ENCODE results near the gene HS6ST2.
"Not testable (repeated sequence)": the region's sequence is repeated elsewhere in the genome, so short reads cannot be mapped to it uniquely, and the experiment has no call there.

The HS6ST2 gene

GRCh38 chrX:132924426-132924825 is 34.0 kb downstream of the HS6ST2 start:
- Histone ChIP-seq H3K27me3 (ENCODE audit: control insufficient read depth, insufficient read depth, low read length) (no peaks in the 10 kb centered on the region), H3K36me3 (ENCODE audit: control insufficient read depth, insufficient read depth, low read length) (no peaks in the 10 kb centered on the region), H3K9ac (ENCODE audit: low read length) (no peak overlapping the region), H3K4me1 (ENCODE audit: control insufficient read depth, insufficient read depth, low read length) (no peaks in the 10 kb centered on the region), H3K4me3 (ENCODE audit: low read length) (no peak overlapping the region), H3K9me3 (ENCODE audit: control insufficient read depth, low read length) (no peaks in the 10 kb centered on the region)

- Histone ChIP-seq H3K27me3 (ENCODE audit: control insufficient read depth, insufficient read depth, low read length) (no peaks in the 10 kb centered on the region), H3K9me3 (ENCODE audit: control insufficient read depth, low read length) (no peaks in the 10 kb centered on the region), H3K4me1 (ENCODE audit: control insufficient read depth, insufficient read depth, low read length) (no peaks in the 10 kb centered on the region), H3K36me3 (ENCODE audit: control insufficient read depth, insufficient read depth, low read length) (no peaks in the 10 kb centered on the region), H3K4me3 (ENCODE audit: low read length) (no peak overlapping the region), H3K9ac (ENCODE audit: low read length) (no peak overlapping the region)
These were observed 39.9 kb downstream of the HS6ST2 start for GRCh38 chrX:132918523-132918922.

- Histone ChIP-seq H3K9ac (ENCODE audit: low read length) (no peak overlapping the region), H3K4me1 (ENCODE audit: control insufficient read depth, insufficient read depth, low read length) (no peaks in the 10 kb centered on the region), H3K4me3 (ENCODE audit: low read length) (no peak overlapping the region), H3K27me3 (ENCODE audit: control insufficient read depth, insufficient read depth, low read length) (no peaks in the 10 kb centered on the region), H3K36me3 (ENCODE audit: control insufficient read depth, insufficient read depth, low read length) (no peaks in the 10 kb centered on the region), H3K9me3 (ENCODE audit: control insufficient read depth, low read length) (no peaks in the 10 kb centered on the region)
These were observed 42.1 kb downstream of the HS6ST2 start for GRCh38 chrX:132916349-132916748.

GRCh38 chrX:132909643-132910042 is 48.8 kb downstream of the HS6ST2 start:
- no peaks in the 10 kb centered on the region for H3K27me3 ChIP-seq (ENCODE audit: control insufficient read depth, insufficient read depth, low read length)
- H3K4me3 ChIP-seq (ENCODE audit: low read length): no peak overlapping the region
- no peaks in the 10 kb centered on the region for H3K9me3 ChIP-seq (ENCODE audit: control insufficient read depth, low read length)
- no peaks in the 10 kb centered on the region for H3K4me1 ChIP-seq (ENCODE audit: control insufficient read depth, insufficient read depth, low read length)
- no peak overlapping the region for H3K9ac ChIP-seq (ENCODE audit: low read length)
- no peaks in the 10 kb centered on the region for H3K36me3 ChIP-seq (ENCODE audit: control insufficient read depth, insufficient read depth, low read length)

GRCh38 chrX:132908891-132909290 is 49.5 kb downstream of the HS6ST2 start:
- Histone ChIP-seq H3K36me3 (ENCODE audit: control insufficient read depth, insufficient read depth, low read length) (no peaks in the 10 kb centered on the region), H3K27me3 (ENCODE audit: control insufficient read depth, insufficient read depth, low read length) (no peaks in the 10 kb centered on the region)

GRCh38 chrX:132900633-132901293 is 57.7 kb downstream of the HS6ST2 start:
- H3K9me3 ChIP-seq (ENCODE audit: control insufficient read depth, low read length): no peaks in the 10 kb centered on the region
- H3K9ac ChIP-seq (ENCODE audit: low read length): no peak overlapping the region
- H3K36me3 ChIP-seq (ENCODE audit: control insufficient read depth, insufficient read depth, low read length): no peaks in the 10 kb centered on the region
- no peaks in the 10 kb centered on the region for H3K4me1 ChIP-seq (ENCODE audit: control insufficient read depth, insufficient read depth, low read length)
- H3K4me3 ChIP-seq (ENCODE audit: low read length): no peak overlapping the region
- H3K27me3 ChIP-seq (ENCODE audit: control insufficient read depth, insufficient read depth, low read length): no peaks in the 10 kb centered on the region

More at GRCh38 chrX:132908891-132909290, 49.5 kb downstream of the HS6ST2 start:
- Histone ChIP-seq H3K4me1 (ENCODE audit: control insufficient read depth, insufficient read depth, low read length) (no peaks in the 10 kb centered on the region), H3K9ac (ENCODE audit: low read length) (no peak overlapping the region), H3K9me3 (ENCODE audit: control insufficient read depth, low read length) (no peaks in the 10 kb centered on the region), H3K4me3 (ENCODE audit: low read length) (no peak overlapping the region)

GRCh38 chrX:132887569-132887968 is 70.9 kb downstream of the HS6ST2 start:
- Histone ChIP-seq H3K4me1 (ENCODE audit: control insufficient read depth, insufficient read depth, low read length) (no peaks in the 10 kb centered on the region), H3K4me3 (ENCODE audit: low read length) (no peak overlapping the region), H3K9ac (ENCODE audit: low read length) (no peak overlapping the region), H3K9me3 (ENCODE audit: control insufficient read depth, low read length) (no peaks in the 10 kb centered on the region), H3K36me3 (ENCODE audit: control insufficient read depth, insufficient read depth, low read length) (no peaks in the 10 kb centered on the region), H3K27me3 (ENCODE audit: control insufficient read depth, insufficient read depth, low read length) (no peaks in the 10 kb centered on the region)

GRCh38 chrX:132883358-132883915 is 75.0 kb downstream of the HS6ST2 start:
- no peaks in the 10 kb centered on the region for H3K27me3 ChIP-seq (ENCODE audit: control insufficient read depth, insufficient read depth, low read length)
- no peak overlapping the region for H3K9ac ChIP-seq (ENCODE audit: low read length)
- H3K4me3 ChIP-seq (ENCODE audit: low read length): no peak overlapping the region
- no peaks in the 10 kb centered on the region for H3K9me3 ChIP-seq (ENCODE audit: control insufficient read depth, low read length)
- no peaks in the 10 kb centered on the region for H3K4me1 ChIP-seq (ENCODE audit: control insufficient read depth, insufficient read depth, low read length)
- no peaks in the 10 kb centered on the region for H3K36me3 ChIP-seq (ENCODE audit: control insufficient read depth, insufficient read depth, low read length)

- H3K36me3 ChIP-seq (ENCODE audit: control insufficient read depth, insufficient read depth, low read length); H3K9me3 ChIP-seq (ENCODE audit: control insufficient read depth, low read length); H3K4me3 ChIP-seq (ENCODE audit: low read length); H3K27me3 ChIP-seq (ENCODE audit: control insufficient read depth, insufficient read depth, low read length); H3K4me1 ChIP-seq (ENCODE audit: control insufficient read depth, insufficient read depth, low read length); H3K9ac ChIP-seq (ENCODE audit: low read length): not testable (repeated sequence)
These were observed 77.7 kb downstream of the HS6ST2 start for GRCh38 chrX:132880753-132881152.

- no peaks in the 10 kb centered on the region for H3K4me1 ChIP-seq (ENCODE audit: control insufficient read depth, insufficient read depth, low read length)
- H3K27me3 ChIP-seq (ENCODE audit: control insufficient read depth, insufficient read depth, low read length): no peaks in the 10 kb centered on the region
- no peak overlapping the region for H3K9ac ChIP-seq (ENCODE audit: low read length)
- H3K9me3 ChIP-seq (ENCODE audit: control insufficient read depth, low read length): no peaks in the 10 kb centered on the region
- no peak overlapping the region for H3K4me3 ChIP-seq (ENCODE audit: low read length)
- H3K36me3 ChIP-seq (ENCODE audit: control insufficient read depth, insufficient read depth, low read length): no peaks in the 10 kb centered on the region
These were observed 80.4 kb downstream of the HS6ST2 start for GRCh38 chrX:132877954-132878536.

GRCh38 chrX:132876523-132877338 is 81.7 kb downstream of the HS6ST2 start:
- Histone ChIP-seq H3K9me3 (ENCODE audit: control insufficient read depth, low read length) (no peaks in the 10 kb centered on the region), H3K4me1 (ENCODE audit: control insufficient read depth, insufficient read depth, low read length) (no peaks in the 10 kb centered on the region), H3K4me3 (ENCODE audit: low read length) (no peak overlapping the region), H3K27me3 (ENCODE audit: control insufficient read depth, insufficient read depth, low read length) (no peaks in the 10 kb centered on the region), H3K36me3 (ENCODE audit: control insufficient read depth, insufficient read depth, low read length) (no peaks in the 10 kb centered on the region), H3K9ac (ENCODE audit: low read length) (no peak overlapping the region)

All from mucosa of stomach (tissue), 1 donor.